Tongue (tissue), 2 donors: ENCODE data around the gene RSRP1. TPM values are rescaled to one million over a fixed set of nuclear protein-coding genes. Genes with fewer than 3 reads are reported as not detected.
A peak's percentile ranks its signal among the peaks of the same experiment; 100 is the strongest.

ENCODE experiments used
- DNase-seq: peaks from one replicate; pipeline ENCODE4 v3.0.0-alpha.2; 2015
- total RNA-seq: library from RNA; depleted of rRNA; stranded (reverse); fragments of >200 nt; gene quantifications from one replicate; pipeline ENCODE4 v1.2.3, GENCODE V29; 2014

The RSRP1 gene
- total RNA-seq, 1 donor from 2014 or later, result 90.4 TPM

GRCh38 chr1:25217598-25218232 is 29.5 kb downstream of the RSRP1 start:
- DNase-seq, result no peak

- no peak for DNase-seq
Measured at GRCh38 chr1:25217015-25217414, 30.2 kb downstream of the RSRP1 start.

GRCh38 chr1:25216123-25216522 is 31.1 kb downstream of the RSRP1 start:
- DNase-seq, result no peak

- DNase-seq, result no peak
Measured at GRCh38 chr1:25212725-25213124, 34.5 kb downstream of the RSRP1 start.

GRCh38 chr1:25210728-25211127 is 36.5 kb downstream of the RSRP1 start:
- no peak for DNase-seq

- DNase-seq, result no peak
Measured at GRCh38 chr1:25209516-25209915, 37.7 kb downstream of the RSRP1 start.

GRCh38 chr1:25208561-25209222 is 38.6 kb downstream of the RSRP1 start:
- DNase-seq, result no peak

GRCh38 chr1:25208092-25208491 is 39.2 kb downstream of the RSRP1 start:
- DNase-seq, result no peak

- DNase-seq, result no peak
Measured at GRCh38 chr1:25206201-25206600, 41.1 kb downstream of the RSRP1 start.

GRCh38 chr1:25205786-25206185 is 41.5 kb downstream of the RSRP1 start:
- DNase-seq, result no peak

- DNase-seq, result peak; percentile 81
Measured at GRCh38 chr1:25204797-25205480, 42.3 kb downstream of the RSRP1 start.

GRCh38 chr1:25201006-25201405 is 46.2 kb downstream of the RSRP1 start:
- no peak for DNase-seq

- DNase-seq, result peak; percentile 86
Measured at GRCh38 chr1:25199819-25200620, 47.2 kb downstream of the RSRP1 start.

GRCh38 chr1:25198663-25199252 is 48.5 kb downstream of the RSRP1 start:
- peak; percentile 85 for DNase-seq

GRCh38 chr1:25197982-25198662 is 49.1 kb downstream of the RSRP1 start:
- no peak for DNase-seq

GRCh38 chr1:25197235-25197975 is 49.8 kb downstream of the RSRP1 start:
- no peak for DNase-seq

- no peak for DNase-seq
Measured at GRCh38 chr1:25196830-25197229, 50.4 kb downstream of the RSRP1 start.

GRCh38 chr1:25195835-25196234 is 51.4 kb downstream of the RSRP1 start:
- DNase-seq, result no peak

GRCh38 chr1:25194572-25195020 is 52.7 kb downstream of the RSRP1 start:
- DNase-seq, result peak; percentile 63

- no peak for DNase-seq
Measured at GRCh38 chr1:25194054-25194453, 53.2 kb downstream of the RSRP1 start.

GRCh38 chr1:25193229-25193628 is 54.0 kb downstream of the RSRP1 start:
- no peak for DNase-seq
